C4-2B (cell line): ENCODE data around the gene RTP5.

Experiments
- H3K27ac ChIP-seq: fragments of 450-650 bp; 2 replicates; pipeline ENCODE4 v1.5.1; 2017
- ZFX ChIP-seq: fragments of 450-650 bp; IDR thresholded peaks from 2 replicates; pipeline ENCODE4 v1.6.1; 2017
- TF ChIP-seq, protein P1 (sequence below): fragments of 450-650 bp; conservative IDR thresholded peaks from 2 replicates; pipeline ENCODE4 v1.5.1; 2017; ENCODE audit warnings: mild to moderate bottlenecking

The RTP5 gene

GRCh38 chr2:241895427-241895711 is 25.8 kb downstream of the RTP5 start:
- H3K27ac ChIP-seq, result peak overlapping the region; percentile 98
- TF ChIP-seq, protein P1, sequence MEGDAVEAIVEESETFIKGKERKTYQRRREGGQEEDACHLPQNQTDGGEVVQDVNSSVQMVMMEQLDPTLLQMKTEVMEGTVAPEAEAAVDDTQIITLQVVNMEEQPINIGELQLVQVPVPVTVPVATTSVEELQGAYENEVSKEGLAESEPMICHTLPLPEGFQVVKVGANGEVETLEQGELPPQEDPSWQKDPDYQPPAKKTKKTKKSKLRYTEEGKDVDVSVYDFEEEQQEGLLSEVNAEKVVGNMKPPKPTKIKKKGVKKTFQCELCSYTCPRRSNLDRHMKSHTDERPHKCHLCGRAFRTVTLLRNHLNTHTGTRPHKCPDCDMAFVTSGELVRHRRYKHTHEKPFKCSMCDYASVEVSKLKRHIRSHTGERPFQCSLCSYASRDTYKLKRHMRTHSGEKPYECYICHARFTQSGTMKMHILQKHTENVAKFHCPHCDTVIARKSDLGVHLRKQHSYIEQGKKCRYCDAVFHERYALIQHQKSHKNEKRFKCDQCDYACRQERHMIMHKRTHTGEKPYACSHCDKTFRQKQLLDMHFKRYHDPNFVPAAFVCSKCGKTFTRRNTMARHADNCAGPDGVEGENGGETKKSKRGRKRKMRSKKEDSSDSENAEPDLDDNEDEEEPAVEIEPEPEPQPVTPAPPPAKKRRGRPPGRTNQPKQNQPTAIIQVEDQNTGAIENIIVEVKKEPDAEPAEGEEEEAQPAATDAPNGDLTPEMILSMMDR, result no peak

DNA sequence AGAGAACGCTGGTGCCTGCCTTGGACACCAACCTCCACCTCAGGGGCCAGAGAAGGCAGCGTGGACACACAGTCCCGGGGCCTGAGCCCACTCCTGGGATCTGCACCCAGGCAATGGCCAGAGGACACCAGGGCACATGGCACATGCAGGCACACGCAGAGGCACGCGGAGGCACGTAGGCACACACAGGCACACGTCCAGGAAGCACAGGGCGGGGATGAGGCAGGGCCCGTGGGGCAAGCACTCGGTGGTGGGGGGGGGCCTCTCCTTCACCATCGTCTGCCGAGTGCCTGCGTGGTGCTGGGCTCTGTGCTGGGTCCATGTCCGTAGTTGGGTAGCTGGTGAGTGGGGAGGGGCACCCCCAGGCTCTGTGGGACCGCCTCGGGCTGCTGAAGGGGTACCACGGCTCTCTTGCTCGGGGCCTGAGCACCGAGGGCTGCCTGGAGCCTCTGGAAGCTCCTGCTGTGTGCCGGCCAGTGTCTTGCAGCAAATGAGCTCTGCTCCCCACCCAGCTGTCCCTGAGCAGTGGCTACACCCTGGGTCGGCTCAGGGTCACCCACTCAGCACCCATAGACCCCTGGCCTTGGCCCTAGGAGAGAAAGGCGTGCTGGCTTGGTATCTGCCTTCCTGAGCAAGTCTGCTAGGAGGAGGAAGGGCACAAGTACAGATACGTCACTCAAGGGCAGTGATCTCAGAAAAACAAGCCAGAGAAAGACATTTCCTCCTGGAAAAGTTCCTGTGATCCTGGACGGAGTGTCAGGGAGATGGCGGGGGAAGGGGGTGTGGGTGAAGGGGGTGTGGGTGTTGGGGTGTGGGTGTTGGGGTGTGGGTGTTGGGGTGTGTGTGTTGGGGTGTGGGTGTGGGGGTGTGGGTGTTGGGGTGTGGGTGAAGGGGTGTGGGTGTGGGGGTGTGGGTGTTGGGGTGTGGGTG is 26.4 kb downstream of the RTP5 start:
- TF ChIP-seq, protein P1, result no peak
- no peak for TF ChIP-seq ZFX
- peak overlapping the region; percentile 98 for H3K27ac ChIP-seq

GRCh38 chr2:241896746-241897201 is 27.2 kb downstream of the RTP5 start:
- H3K27ac ChIP-seq, result no peak overlapping the region
- TF ChIP-seq ZFX, result no peak
- TF ChIP-seq, protein P1, result no peak

GRCh38 chr2:241897231-241897916 is 27.8 kb downstream of the RTP5 start:
- no peak overlapping the region for H3K27ac ChIP-seq
- TF ChIP-seq, protein P1, result no peak
- no peak for TF ChIP-seq ZFX

DNA sequence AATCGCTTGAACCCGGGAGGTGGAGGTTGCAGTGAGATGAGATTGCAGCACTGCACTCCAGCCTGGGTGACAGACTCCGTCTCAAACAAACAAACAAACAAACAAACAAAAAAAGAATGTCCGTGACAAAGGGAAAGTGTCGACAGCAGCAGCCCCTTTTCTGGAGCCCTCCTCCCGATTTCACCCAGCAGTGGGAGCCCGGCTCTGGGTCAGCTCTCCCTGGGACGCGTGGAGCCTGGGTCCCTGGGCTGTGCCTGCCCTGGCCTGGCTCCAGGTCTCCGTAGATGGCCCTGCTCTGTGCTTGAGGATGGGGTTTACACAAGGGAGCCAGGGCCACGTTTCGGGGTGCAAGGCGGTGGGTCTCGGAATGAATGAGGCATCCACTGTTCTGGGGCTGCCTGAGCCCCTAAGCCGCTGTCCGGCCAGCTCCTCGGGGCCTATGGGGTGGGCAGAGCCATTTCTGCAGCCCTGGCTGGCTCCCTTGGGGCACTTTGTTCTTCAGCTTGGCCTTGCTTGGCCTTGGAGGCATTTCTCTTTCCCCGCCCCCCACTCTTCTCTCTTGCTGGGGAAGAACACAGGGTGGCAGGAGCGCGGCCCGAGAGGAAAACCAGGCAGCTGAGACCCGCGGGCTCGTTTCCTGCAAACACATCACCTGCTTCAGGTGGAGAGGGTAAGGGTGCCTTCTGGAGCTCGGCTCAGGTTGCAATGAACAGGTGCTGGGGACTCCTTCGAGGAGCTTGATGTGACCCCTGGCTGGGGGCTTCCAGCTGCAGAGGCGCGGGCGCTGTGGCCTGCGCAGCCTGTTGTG is 29.1 kb downstream of the RTP5 start:
- no peak overlapping the region for H3K27ac ChIP-seq
- no peak for TF ChIP-seq ZFX
- TF ChIP-seq, protein P1, result no peak

DNA sequence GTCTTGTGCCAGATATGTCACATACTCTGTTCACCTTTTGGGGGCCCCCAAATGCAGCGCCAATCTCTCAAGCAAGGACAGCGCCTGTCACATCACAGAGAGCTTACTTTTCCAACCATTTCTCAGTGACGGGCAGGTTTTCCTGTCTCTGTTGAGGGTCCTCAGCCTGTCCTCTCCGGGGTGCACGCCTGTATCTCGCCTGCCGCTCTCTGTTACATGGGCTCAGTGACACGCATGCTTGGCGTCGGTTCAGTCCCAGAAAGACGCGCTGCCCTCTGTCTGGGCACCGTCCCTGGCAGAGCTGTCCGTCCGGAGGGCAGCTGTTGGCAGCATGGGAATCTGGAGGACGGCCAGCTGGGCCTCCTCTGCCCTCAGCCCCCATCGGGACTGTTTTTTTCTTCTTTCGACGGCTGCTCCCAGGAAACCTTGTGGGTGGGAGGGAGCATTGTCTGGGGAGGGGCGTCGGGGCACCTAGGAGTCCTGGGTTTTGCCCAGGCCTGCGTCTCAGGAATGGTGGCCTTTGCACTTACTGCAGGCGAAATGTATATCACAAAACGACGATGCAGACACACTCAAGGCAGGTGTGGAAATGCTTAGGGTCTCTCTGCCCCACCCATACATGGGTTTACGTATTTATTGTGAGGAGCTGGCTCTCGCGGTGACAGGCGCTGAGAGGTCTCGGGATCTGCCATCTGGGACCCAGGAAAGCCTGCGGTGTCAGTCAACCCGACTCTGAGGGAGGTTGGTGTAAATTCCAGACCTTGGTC is 30.9 kb downstream of the RTP5 start:
- no peak overlapping the region for H3K27ac ChIP-seq
- no peak for TF ChIP-seq ZFX
- TF ChIP-seq, protein P1, result no peak
